GM19397 (cell line): ENCODE measurements around the gene TMEM165.

ENCODE experiments used
- ATAC-seq: cut with Tn5 transposase; IDR thresholded peaks from one replicate; pipeline ENCODE4 v1.9.1; 2021; ENCODE audit warnings: mild to moderate bottlenecking, moderate library complexity; ENCODE audit not compliant: unreplicated experiment

Gene TMEM165

GRCh38 chr4:55447831-55448230 is 52.1 kb downstream of the TMEM165 start:
- ATAC-seq: no peak

GRCh38 chr4:55450566-55450965 is 54.8 kb downstream of the TMEM165 start:
- no peak for ATAC-seq

- no peak for ATAC-seq
Observed at GRCh38 chr4:55458164-55458563, 62.4 kb downstream of the TMEM165 start.

- no peak for ATAC-seq
Observed at GRCh38 chr4:55458611-55459010, 62.9 kb downstream of the TMEM165 start.

- no peak for ATAC-seq
Observed at GRCh38 chr4:55466001-55466400, 70.2 kb downstream of the TMEM165 start.

- ATAC-seq: no peak
Observed at GRCh38 chr4:55468724-55469123, 73.0 kb downstream of the TMEM165 start.

GRCh38 chr4:55469979-55470378 is 74.2 kb downstream of the TMEM165 start:
- ATAC-seq: no peak
